Liver (tissue), 9 donors: ENCODE results near the gene PREX1. TPM values are rescaled to one million over a fixed set of nuclear protein-coding genes. Genes with fewer than 3 reads are reported as not detected.

Source experiments
- DNase-seq: peaks from one replicate; pipeline ENCODE4 v3.0.0-alpha.2; 2017; ENCODE audit warnings: low spot score
- H3K27ac ChIP-seq, 2 donors: one replicate each; pipeline ENCODE4 v1.7.0; 2013; ENCODE audit warnings: inconsistent platforms in 2 of 2, low read length in 2 of 2, control low read depth in 1 of 2, low read depth in 1 of 2, mild to moderate bottlenecking in 1 of 2
- H3K27me3 ChIP-seq, 4 donors: one replicate each; pipeline versions ENCODE4 v1.6.1 to v1.7.0; 2013; ENCODE audit warnings: low read length in 3 of 4, inconsistent platforms in 1 of 4, mild to moderate bottlenecking in 1 of 4, moderate library complexity in 1 of 4; ENCODE audit not compliant: control insufficient read depth in 4 of 4, insufficient read depth in 4 of 4
- H3K36me3 ChIP-seq, 4 donors: one replicate each; pipeline versions ENCODE4 v1.6.1 to v1.7.0; 2013; ENCODE audit warnings: low read length in 3 of 4, mild to moderate bottlenecking in 3 of 4, low read depth in 1 of 4, moderate library complexity in 1 of 4; ENCODE audit not compliant: control insufficient read depth in 4 of 4, insufficient read depth in 3 of 4
- H3K4me1 ChIP-seq, 4 donors: one replicate each; pipeline versions ENCODE4 v1.6.1 to v1.7.0; 2013; ENCODE audit warnings: low read length in 3 of 4, mild to moderate bottlenecking in 3 of 4, moderate library complexity in 1 of 4; ENCODE audit not compliant: control insufficient read depth in 4 of 4, insufficient read depth in 4 of 4
- H3K4me3 ChIP-seq, 3 donors: one replicate each; pipeline versions ENCODE4 v1.6.1 to v1.7.0; 2013; ENCODE audit warnings: low read length in 3 of 3, control low read depth in 1 of 3, low read depth in 1 of 3, mild to moderate bottlenecking in 1 of 3
- H3K9ac ChIP-seq, 2 donors: one replicate each; pipeline ENCODE4 v1.7.0; 2013; ENCODE audit warnings: low read length in 2 of 2, mild to moderate bottlenecking in 2 of 2, moderate library complexity in 2 of 2, control low read depth in 1 of 2, low read depth in 1 of 2
- H3K9me3 ChIP-seq, 4 donors: one replicate each; pipeline versions ENCODE4 v1.6.1 to v1.7.0; 2013; ENCODE audit warnings: low read length in 3 of 4; ENCODE audit not compliant: control insufficient read depth in 4 of 4
- ATF3 ChIP-seq: IDR thresholded peaks from 2 replicates; pipeline ENCODE4 v1.6.1; 2016; ENCODE audit warnings: antibody characterized with exemption
- CTCF ChIP-seq: fragments of 150-350 bp; IDR thresholded peaks from 2 replicates; pipeline ENCODE4 v1.5.1; 2017; ENCODE audit warnings: improper control_type of control experiment, low read depth, low read length; ENCODE audit not compliant: missing input control
- EGR1 ChIP-seq, 2 donors: IDR thresholded peaks; 2 replicates each; pipeline ENCODE4 v1.6.1; 2016 to 2018; ENCODE audit warnings: antibody characterized with exemption in 2 of 2, low read depth in 2 of 2
- FOXA1 ChIP-seq: IDR thresholded peaks from 2 replicates; pipeline ENCODE4 v1.6.1; 2016; ENCODE audit warnings: antibody characterized with exemption
- FOXA2 ChIP-seq: IDR thresholded peaks from 2 replicates; pipeline ENCODE4 v1.6.1; 2016; ENCODE audit warnings: antibody characterized with exemption
- GABPA ChIP-seq, 2 donors: IDR thresholded peaks in 1 of 2; conservative IDR thresholded peaks in 1 of 2; 2 replicates each; pipeline ENCODE4 v1.6.1; 2016; ENCODE audit warnings: antibody characterized with exemption in 2 of 2, mild to moderate bottlenecking in 1 of 2, moderate library complexity in 1 of 2
- HNF4G ChIP-seq: IDR thresholded peaks from 2 replicates; pipeline ENCODE4 v1.6.1; 2016; ENCODE audit warnings: antibody characterized with exemption
- JUND ChIP-seq, 2 donors: IDR thresholded peaks; 2 replicates each; pipeline ENCODE4 v1.6.1; 2016; ENCODE audit warnings: antibody characterized with exemption in 2 of 2
- MAX ChIP-seq: IDR thresholded peaks from 2 replicates; pipeline ENCODE4 v1.6.1; 2016; ENCODE audit warnings: antibody characterized with exemption
- NR2F2 ChIP-seq: IDR thresholded peaks from 2 replicates; pipeline ENCODE4 v1.6.1; 2016; ENCODE audit warnings: antibody characterized with exemption
- RAD21 ChIP-seq, 2 donors: IDR thresholded peaks; 2 replicates each; pipeline ENCODE4 v1.6.1; 2016; ENCODE audit warnings: antibody characterized with exemption in 2 of 2, mild to moderate bottlenecking in 2 of 2
- RXRA ChIP-seq, 2 donors: IDR thresholded peaks; 2 replicates each; pipeline ENCODE4 v1.6.1; 2017 to 2018; ENCODE audit warnings: antibody characterized with exemption in 2 of 2, mild to moderate bottlenecking in 1 of 2
- TAF1 ChIP-seq: conservative IDR thresholded peaks from 2 replicates; pipeline ENCODE4 v1.6.1; 2016; ENCODE audit warnings: antibody characterized with exemption, mild to moderate bottlenecking
- YY1 ChIP-seq: IDR thresholded peaks from 2 replicates; pipeline ENCODE4 v1.6.1; 2016; ENCODE audit warnings: antibody characterized with exemption, mild to moderate bottlenecking
- ZBTB33 ChIP-seq: IDR thresholded peaks from 2 replicates; pipeline ENCODE4 v1.6.1; 2016; ENCODE audit warnings: antibody characterized with exemption
- WGBS: extraction: QIAGEN DNeasy Blood & Tissue Kit; methylation state at CpG from one replicate; pipeline ENCODE4 v1.1.7; 2013; 5-methylcytosine and 5-hydroxymethylcytosine counted together
- polyA plus RNA-seq, 2 donors: library from polyadenylated mRNA; stranded (reverse) in 1 of 2; unstranded in 1 of 2; fragments of 200-250 nt in 1 of 2; fragments of >200 nt in 1 of 2; fragmentation: Nextera tagmentation in 1 of 2; extraction: Ambion mirVana in 1 of 2; gene quantifications; one replicate each; pipeline versions ENCODE4 v1.2.1 to v1.2.3, GENCODE V29; 2013 to 2015
- total RNA-seq, 2 donors: library from RNA; depleted of rRNA; stranded (reverse); fragments of >200 nt; gene quantifications; one replicate each; pipeline ENCODE4 v1.2.3, GENCODE V29; 2014
- donor health status: healthy.
- donor health status: healthy.
- donor health status: healthy.
- donor health status: healthy.
- donor health status: healthy.

Gene PREX1
- total and polyA plus RNA-seq, 4 donors = 2.2 to 18.0 (median 10.8) TPM

DNA sequence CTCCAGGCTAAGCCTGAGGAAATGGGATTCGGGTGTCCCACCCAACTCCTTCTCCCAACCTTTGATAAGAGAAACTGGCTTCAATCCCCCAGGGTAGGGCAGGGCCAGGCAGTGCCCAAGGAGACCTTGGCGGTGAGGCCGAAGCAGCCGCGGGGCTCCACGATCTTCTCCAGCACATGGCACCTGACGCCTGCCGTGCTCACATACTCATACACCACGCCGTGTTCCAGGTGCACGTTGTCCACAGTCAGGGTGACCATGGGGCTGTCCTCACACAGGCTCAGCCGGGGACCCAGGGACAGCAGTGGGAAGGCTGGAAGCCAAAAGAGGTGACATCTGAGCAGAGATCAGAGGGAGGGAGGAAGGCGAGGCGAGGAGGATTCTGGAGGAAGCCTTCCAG is 176.5 kb downstream of the PREX1 start:
- TF ChIP-seq ATF3 = no peak
- TF ChIP-seq RAD21 (IDR thresholded peaks at IDR 0.05) = no peak
- TF ChIP-seq HNF4G = no peak
- no peak for TF ChIP-seq MAX
- no peak for TF ChIP-seq FOXA2
- TF ChIP-seq CTCF = no peak
- no peak for TF ChIP-seq RXRA (IDR thresholded peaks at IDR 0.05)
- TF ChIP-seq EGR1 (IDR thresholded peaks at IDR 0.05; ENCODE audit: low read depth in 2 of 2) = no peak
- TF ChIP-seq NR2F2 = no peak
- no peak for TF ChIP-seq ZBTB33
- no peak for TF ChIP-seq GABPA (IDR thresholded peaks at IDR 0.05 in 1 of 2, conservative IDR thresholded peaks at IDR 0.05 in 1 of 2)
- TF ChIP-seq YY1 = no peak
- TF ChIP-seq JUND (IDR thresholded peaks at IDR 0.05) = no peak
- TF ChIP-seq FOXA1 = no peak
- WGBS = 96% methylated on average over 14 of the region's 14 CpGs

DNA sequence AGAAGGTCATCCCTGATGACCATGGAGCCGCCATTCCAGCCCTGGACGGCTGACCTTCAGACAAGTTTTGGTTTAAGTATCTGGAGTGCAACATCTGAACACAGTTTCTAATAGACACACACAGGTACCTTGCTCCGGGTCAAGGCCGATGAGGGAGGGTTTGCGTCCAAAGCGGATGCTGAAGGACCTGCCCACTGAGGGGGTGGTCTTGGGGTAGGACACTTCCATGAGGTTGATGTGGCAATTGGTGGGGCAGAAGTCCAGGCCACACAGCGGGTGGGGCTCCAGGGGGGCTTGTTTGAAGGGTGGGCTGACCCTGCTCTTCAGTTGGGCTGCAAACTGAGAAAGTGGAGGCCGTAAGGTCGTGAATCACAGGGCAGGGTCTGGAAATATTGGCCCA is 177.9 kb downstream of the PREX1 start:
- WGBS = 95% methylated on average over 9 of the region's 9 CpGs

More for the DNA sequence above, 176.5 kb downstream of the PREX1 start:
- no peak overlapping the region for H3K4me3 ChIP-seq
- no peak for DNase-seq
- no peak overlapping the region for H3K27ac ChIP-seq
- H3K36me3 ChIP-seq = peaks cover 2 to 17% (median 7%) of the 10 kb centered on the region in 4 donors
- no peak overlapping the region for H3K9ac ChIP-seq
- H3K4me1 ChIP-seq = peaks cover 0 to 5% (median 2%) of the 10 kb centered on the region in 4 donors
- H3K27me3 ChIP-seq = no peaks in the 10 kb centered on the region
- H3K9me3 ChIP-seq = no peaks in the 10 kb centered on the region

GRCh38 chr20:48649104-48649626 is 178.6 kb downstream of the PREX1 start:
- DNase-seq = no peak
- Histone ChIP-seq H3K27me3 (no peaks in the 10 kb centered on the region), H3K9me3 (no peaks in the 10 kb centered on the region), H3K9ac (no peak overlapping the region), H3K4me3 (no peak overlapping the region), H3K36me3 (peaks cover 2 to 29% (median 9%) of the 10 kb centered on the region in 4 donors), H3K27ac (no peak overlapping the region), H3K4me1 (peaks cover 0 to 5% (median 2%) of the 10 kb centered on the region in 4 donors)
- no peak for TF ChIP-seq TAF1
- WGBS = 94% methylated on average over 9 of the region's 9 CpGs

More for the DNA sequence above, 177.9 kb downstream of the PREX1 start:
- H3K27ac ChIP-seq = no peak overlapping the region
- TF ChIP-seq TAF1 (no peak), HNF4G (no peak), FOXA1 (no peak)
- DNase-seq = no peak
- H3K4me1 ChIP-seq = peaks cover 0 to 5% (median 2%) of the 10 kb centered on the region in 4 donors
- no peak overlapping the region for H3K4me3 ChIP-seq
- no peak overlapping the region for H3K9ac ChIP-seq
- peaks cover 2 to 28% (median 8%) of the 10 kb centered on the region in 4 donors for H3K36me3 ChIP-seq
- no peaks in the 10 kb centered on the region for H3K9me3 ChIP-seq
- no peaks in the 10 kb centered on the region for H3K27me3 ChIP-seq
